HG03175 (cell line): ENCODE data around the gene LNX1.
"Not testable (repeated sequence)": the region's sequence is repeated elsewhere in the genome, so short reads cannot be mapped to it uniquely, and the experiment has no call there.

Source experiments
- ATAC-seq: cut with Tn5 transposase; IDR thresholded peaks from one replicate; pipeline ENCODE4 v1.9.1; 2021; ENCODE audit warnings: mild to moderate bottlenecking, moderate library complexity; ENCODE audit not compliant: unreplicated experiment

Gene LNX1

DNA sequence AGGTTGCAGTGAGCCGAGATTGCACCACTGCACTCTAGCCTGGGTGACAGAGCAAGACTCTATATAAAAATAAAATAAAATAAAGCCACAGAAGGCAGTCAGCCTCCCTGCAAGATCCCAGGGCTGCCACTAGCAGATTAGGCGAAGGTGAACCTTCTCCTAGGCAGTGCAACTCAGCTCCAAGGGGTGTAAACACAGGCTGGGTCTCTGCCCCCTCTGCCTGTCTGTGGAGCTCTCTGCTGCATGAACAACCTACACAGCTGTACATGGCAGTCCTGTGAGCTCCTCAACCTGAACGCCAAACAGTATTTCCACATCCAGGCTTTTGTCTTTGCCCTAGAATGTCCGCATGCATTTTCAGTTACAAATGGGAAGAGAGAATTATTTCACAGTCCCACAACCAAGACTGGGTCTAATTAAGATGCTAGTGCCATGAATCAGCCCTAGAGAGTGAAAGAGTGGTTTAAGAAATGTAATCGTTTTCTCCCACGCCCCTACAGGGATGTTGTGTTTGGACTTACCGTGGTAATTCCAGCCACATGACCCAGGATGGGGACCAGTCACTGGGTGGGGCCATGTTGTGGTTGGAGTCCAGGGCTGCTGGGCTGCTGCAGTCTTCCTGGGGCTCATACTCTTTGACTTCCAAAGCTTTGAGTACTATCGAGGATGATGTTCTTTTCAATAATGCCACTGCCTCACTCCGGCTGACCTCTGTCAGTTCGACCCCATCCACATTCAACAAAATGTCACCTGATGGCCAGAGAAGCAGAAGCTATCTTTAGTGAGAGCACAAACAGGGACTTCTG lies 114.9 kb downstream of the LNX1 start:
- no peak for ATAC-seq

DNA sequence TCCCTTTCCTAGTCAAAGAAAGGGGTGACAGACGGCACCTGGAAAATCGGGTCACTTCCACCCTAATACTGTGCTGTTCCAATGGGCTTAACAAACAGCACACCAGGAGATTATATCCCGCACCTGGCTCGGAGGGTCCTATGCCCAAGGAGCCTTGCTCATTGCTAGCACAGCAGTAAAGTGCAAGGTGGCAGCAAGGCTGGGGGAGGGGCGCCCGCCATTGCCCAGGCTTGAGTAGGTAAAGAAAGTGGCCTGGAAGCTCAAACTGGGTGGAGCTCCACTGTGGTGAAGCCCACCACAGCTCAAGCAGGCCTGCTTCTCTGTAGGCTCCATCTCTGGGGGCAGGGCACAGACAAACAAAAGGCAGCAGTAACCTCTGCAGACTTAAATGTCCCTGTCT lies 124.7 kb downstream of the LNX1 start:
- not testable (repeated sequence) for ATAC-seq

DNA sequence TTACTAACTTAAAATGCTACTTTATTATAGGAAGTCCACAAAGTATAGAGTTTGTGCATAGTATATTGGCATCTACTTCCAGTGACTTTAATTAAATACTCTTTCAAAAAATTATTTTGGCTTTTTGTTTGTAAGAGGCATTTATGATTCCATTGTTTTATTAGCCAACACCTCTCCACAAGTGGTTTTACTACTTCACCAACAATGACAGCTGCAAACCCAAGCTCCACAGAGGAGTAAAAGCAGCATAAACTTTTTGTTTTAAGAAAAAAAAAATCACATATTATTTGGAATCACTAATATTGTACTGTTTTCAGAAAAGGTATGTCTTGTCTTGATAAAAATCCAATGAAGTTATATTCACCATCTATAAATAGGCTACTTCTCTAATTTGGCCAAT lies 125.4 kb downstream of the LNX1 start:
- ATAC-seq: no peak

DNA sequence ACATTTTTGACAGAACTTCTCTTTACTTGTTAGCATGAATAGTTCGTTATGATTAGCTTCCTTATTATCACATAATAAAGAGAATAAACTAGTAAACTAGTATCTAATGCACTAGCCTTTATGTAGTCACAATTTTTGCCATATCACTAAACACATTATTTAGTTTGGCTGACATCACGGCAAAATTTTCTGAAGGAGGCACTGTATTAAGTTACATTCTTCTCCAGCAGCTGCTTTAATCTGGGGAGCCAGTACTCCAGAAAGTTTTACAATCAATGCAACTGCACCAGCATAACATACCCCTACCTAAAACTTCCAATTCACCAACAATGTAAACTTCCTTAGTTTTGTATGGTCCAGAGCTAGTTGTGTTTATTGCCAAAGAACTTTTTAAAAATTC lies 126.0 kb downstream of the LNX1 start:
- no peak for ATAC-seq

DNA sequence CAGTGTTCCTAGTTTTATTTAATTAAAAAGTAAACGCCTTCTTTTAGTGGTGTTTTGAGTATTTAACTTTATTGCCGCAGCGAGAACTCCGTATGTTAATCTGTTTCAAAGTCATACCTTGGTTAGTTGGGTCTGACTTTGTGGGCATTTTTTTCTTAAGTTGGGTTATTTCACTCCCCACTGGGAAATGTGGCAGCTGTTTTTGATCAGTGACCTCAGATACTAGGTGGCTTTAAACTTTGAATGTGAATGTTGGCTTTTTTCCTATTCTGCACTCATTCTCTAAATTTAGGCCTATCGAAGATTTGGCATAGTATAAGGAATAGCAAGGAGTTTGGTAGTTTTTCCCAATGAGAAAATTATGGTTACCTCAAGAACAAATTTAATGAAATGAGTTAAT lies 127.9 kb downstream of the LNX1 start:
- no peak for ATAC-seq

DNA sequence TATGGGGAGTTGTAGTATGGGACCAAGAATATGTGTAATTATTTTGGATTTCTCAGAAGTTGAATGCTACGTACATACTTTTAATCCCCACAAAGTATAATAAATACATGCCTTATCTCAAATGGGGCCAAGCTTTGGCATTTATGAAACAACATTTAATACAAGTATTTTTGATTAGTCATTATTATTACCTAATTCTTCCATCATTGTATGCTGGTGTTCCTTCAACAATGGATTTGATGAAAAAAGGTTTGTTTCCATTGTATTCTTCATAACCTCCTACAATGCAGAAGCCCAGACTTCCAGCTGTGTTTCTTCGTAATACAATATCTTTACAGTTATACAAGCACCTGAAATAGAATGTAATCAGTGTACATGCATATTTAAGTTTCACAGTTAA lies 130.0 kb downstream of the LNX1 start:
- no peak for ATAC-seq

DNA sequence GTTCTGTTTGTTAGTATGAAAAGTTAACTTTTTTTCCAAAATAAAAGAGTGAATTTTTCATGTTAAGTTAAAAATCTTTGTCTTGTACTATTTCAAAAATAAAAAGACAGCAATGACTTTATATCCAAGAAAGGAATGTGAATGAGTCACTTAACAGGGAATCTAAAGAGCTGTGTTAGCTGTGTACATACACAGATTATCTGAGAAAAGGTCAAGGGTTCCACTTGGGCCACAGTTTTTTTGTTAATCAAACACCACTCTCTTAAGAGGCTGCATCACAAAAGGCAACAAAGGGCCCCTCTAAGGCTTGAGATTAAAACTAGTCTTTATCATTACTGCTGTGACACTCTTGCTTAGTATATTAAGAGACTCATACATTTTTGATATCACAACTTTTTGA lies 131.7 kb downstream of the LNX1 start:
- ATAC-seq: no peak

DNA sequence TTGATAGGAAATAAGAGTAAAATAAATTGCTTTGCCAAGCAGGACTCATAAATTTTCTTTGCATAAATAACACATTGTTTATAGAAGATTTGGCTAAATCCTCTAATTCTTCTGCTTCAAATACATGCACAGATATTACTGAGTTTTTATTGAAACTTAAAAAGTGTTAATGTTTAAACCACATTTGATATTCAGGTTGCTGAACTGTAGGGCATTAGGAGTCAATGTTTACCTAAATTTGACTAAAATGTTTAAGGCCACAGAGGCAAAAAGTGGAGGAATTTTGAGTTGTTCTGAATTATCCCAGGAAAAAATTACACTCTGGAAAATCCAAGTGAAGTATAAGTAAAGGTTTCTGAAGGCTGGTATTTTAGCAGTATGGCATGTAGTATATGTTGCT lies 135.1 kb downstream of the LNX1 start:
- ATAC-seq: no peak

DNA sequence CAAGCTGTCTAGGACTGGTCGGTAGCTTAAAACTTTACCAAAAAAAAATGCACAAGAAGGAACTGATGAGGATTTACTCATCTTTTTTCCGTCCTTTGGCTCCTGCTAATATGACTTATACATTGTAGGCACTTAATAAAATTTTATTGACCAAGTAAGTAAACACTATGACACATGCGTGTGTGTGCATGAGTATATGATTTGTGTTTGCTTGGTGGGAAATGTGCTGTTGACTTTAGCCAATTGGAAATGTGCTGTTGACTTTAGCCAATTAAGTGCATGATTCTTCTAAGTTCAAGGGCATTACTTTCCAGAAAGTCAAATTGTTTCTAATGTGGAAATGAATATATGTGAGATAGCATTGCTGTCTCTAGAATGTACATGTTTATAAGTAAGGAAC lies 135.5 kb downstream of the LNX1 start:
- no peak for ATAC-seq

DNA sequence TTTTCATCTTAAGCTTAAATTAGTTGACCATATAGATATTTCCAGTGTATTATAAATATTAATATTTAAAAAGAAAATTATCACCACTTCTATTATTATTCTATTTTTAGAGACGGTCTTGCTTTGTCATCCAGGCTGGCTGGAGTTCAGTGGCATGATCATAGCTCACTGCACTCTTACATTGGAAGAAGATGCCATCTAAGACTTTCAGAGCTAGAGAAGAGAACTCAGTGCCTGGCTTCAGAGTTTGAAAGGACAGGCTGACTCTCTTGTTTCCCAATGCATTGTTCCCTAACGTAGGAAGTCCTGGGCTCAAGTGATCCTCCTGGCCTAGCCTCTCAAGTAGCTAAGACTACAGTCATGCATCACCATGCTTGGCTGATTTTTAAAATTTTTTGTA lies 137.9 kb downstream of the LNX1 start:
- no peak for ATAC-seq

DNA sequence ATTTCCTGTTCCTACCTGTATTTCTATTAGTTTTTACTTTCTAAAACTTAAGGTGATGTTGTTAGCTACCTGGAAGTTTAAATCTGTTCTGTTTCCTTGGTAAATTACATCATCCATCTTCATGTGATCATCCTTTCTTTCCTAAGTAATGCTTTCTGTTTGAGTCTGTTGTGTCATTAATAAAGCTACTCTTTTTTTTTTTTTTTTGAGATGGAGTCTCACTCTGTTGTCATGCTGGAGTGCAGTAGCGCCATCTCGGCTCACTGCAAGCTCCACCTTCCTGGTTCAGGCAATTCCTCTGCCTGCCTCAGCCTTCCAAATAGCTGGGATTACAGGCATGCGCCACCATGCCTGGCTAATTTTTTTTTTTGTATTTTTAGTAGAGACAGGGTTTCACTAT lies 140.5 kb downstream of the LNX1 start:
- no peak for ATAC-seq

DNA sequence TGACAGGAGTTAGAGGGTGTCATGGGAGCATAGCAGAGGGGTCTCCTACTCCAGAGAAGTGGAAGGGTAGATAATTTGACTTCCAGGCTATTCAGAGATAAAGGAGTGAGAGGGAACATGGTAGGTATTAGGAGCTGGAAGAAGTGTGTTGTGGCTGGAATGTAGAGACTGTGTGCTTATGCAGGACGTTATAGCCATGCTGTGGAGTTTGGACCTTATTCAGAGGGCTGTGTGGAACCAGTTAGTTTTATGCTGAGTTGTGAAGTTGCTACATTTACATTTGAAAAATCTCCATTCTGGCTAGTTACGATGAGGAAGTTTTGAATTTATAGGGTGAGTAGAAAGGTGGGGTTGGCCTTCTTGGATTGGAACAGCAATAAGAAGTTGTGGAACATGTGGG lies 146.3 kb downstream of the LNX1 start:
- no peak for ATAC-seq

DNA sequence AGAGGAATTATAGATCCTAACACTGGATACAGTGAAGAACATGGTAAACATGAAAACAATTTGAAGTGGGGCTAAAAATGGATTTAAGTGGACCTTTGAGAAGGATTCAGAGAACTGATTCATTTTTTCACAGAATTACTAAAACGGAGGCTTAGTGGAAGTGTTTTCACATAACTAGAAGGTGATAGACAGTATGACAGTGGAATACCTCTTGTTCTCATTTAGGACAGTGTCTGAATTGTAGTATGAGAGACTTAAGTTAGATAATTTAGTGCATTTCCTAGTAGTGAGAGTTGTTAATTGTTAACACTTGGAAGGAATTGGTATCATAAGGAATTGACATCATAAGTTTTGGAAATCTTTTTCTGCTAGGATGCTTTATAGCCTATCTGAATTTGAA lies 149.7 kb downstream of the LNX1 start:
- no peak for ATAC-seq

DNA sequence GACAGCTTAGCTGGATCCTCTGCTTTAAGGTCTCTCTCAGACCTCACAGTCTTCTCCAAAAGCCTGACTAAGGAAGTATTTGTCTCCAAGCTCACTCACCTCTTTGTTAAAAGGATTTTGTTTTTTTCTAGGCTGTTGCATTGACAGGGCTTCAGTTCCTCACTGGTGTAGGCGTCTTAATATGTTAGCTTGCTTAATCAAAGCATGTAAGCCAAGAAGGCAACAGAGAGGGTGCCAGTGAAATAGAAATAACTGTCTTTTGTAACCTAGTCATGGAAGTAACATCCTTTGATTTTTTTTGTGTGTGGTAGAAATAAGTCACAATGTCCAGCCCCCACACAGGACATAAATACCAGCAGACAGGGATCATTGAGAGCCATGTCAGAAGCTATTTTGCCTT lies 155.0 kb downstream of the LNX1 start:
- ATAC-seq: no peak

DNA sequence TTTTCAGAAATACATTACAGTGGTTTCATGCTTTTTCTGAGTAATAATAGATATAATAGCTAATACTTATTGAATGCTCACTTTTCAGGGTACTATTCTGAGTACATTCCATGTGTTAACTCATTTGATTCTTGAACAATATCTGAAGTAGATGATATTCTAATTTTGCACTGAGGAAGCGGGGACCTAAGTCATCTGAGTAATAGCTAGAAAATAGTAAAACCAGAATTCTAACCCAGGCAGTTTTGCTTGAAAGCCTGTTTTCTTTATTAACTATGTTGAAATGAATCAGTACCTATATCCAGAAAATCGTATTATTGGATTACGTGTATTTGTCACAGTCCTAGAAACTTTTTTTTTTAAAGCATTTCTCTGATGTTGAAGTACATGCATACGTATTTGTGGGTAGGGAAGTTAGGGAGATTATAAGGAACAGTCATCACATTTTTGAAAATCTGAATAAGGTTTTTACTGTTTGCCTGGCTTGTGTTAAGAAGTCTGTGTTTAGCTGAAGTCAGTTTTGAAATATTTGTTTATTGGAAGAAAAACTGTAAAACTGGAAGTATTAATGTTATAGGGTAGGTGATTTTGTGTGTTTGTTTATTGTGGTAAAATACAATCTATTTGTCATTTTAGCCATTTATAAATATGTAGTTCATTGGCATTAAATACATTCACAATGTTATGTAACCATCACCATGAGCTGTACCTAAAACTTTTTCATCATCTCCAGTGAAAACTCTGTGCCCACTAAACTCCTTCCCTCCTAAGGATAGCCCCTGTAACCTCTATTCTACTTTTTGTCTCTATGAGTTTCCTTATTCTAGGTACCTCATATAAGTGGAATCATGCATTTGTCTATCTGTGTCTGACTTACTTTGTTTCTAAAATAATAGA lies 158.5 kb downstream of the LNX1 start:
- ATAC-seq: peak; percentile 45

DNA sequence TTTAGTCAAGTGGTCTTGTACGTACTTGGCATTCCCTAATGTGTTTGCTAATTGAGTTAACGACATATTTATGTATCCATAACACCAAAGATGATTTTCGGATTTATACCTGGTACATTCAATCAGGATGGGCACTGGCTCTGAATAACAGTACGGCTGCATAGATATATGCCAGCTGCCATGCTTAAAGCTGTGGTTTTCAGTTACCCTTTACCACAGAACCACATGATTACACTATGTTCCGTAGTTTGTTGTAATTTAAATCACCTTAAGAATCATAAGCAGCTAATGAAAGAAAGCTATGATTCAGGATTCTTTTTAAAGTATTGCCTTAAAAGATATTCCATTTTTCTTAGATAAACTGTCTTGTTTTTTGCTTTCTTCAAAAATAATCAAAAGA lies 160.2 kb downstream of the LNX1 start:
- no peak for ATAC-seq

DNA sequence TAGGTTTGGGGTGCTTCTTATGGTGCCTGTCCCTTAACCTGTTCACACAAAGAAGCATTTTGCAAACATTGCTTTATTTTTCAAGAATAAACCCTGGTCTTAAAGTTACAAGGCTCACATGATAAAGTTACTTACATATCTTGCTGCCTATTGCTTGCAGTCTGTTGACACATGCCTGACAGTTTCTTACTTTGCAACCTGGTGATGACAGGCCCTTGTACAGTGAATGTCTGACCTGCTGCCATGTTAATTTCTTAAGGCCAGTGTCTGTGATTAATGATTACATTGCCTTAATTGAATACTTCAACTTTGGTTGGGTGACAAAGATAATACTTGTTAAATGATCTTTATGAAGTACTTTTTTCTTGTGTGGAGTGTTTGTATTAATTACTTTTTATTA lies 163.9 kb downstream of the LNX1 start:
- no peak for ATAC-seq

DNA sequence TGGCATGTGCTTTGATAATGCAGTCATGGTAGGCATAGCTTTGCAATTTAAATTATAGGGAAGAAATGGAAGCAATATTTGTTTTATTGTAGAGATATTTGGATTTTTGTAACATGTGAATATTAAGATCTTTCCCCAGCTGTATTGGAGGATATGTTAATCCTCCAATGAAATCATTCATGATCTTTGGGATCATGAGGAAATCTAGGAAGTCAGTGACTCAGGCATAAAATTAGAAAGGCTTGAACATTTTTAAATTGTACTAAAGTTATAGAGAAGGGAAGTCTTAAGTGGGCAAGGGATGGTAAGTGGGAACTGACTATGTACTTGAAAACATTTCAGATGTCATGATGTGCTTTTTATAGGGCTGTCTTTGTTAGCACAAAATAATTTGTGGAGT lies 167.0 kb downstream of the LNX1 start:
- no peak for ATAC-seq

DNA sequence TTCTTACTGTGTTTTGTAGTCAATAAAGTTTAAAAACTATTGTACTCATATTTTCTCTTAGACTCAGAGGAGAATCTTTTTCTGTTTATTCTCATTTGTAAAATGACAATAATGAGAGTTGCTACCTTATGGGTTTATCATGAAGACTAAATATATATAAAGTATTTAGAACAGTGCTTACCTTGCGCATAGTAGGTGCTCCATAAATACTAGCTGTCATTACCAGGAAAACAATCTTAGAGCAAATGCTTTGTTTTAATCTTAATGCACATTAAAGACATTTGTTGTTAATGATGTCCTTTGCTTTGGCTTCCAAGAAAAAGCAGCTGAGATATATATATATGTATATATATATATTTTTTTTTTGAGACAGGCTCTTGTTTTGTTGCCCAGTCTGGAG lies 168.9 kb downstream of the LNX1 start:
- no peak for ATAC-seq

DNA sequence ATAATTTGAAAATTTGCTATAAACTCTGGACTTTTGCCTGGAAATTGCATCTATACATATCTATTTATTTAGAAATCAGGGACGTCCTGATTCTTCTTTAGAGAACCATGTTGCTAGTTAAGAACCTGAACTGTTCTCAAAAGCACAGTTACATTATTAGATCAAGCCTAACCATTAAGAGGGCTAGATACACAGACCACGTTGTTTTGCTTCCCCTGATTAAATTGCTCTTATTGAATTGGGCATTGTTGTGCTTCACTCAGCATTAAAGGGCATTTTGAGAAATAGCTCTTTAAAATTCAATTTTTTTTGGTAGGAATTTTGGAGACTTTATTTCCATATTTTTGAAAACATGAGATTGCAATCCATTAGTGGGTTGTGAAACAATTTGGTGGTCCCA lies 169.5 kb downstream of the LNX1 start:
- no peak for ATAC-seq

DNA sequence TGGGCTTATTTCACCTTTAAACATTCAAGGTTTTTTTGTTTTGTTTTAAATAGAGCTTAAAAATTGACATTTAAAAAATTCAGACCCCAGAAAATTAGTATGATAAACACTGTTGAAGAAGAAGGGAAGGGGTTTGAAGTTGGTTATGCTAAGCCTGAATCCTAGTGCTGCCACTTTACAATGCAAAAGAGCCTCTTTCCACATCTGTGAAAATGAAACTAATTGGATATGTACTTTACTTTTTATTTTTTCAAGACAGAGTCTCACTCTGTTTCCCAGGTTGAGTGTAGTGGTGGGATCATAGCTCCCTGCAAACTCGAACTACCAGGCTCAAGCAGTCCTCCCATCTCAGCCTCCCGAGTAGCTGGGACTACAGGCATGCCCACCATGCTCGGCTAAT lies 172.1 kb downstream of the LNX1 start:
- ATAC-seq: no peak

DNA sequence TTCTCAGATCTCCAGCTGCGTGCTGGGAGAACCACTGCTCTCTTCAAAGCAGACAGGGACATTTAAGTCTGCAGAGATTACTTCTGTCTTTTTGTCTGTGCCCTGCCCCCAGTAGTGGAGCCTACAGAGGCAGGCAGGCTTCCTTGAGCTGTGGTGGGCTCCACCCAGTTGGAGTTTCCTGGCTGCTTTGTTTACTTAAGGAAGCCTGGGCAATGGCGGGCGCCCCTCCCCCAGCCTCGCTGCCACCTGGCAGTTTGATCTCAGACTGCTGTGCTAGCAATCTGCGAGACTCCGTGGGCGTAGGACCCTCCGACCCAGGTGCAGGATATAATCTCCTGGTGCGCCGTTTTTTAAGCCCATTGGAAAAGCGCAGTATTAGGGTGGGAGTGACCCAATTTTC lies 181.8 kb downstream of the LNX1 start:
- not testable (repeated sequence) for ATAC-seq
